PC-9 (cell line): Measurements from ENCODE around the gene NR3C1. TPM values are rescaled to one million over a fixed set of nuclear protein-coding genes. Genes with fewer than 3 reads are reported as not detected.

Experiments used
- BruUV-seq: library from RNA; stranded (reverse); fragments of 400-500 nt; replicated peaks from 2 replicates; lab custom pipeline; 2021; lab: Mats Ljungman, UMichigan
- CTCF ChIA-PET: fragments of 300-600 bp; sonication (Branson Sonifier 250); formaldehyde crosslinking; loops from one replicate; lab custom pipeline; 2022; ENCODE audit warnings: antibody characterized with exemption; lab: Charles Lee
- POLR2A ChIA-PET: fragments of 300-600 bp; sonication (Branson Sonifier 250); formaldehyde crosslinking; loops from one replicate; lab custom pipeline; 2022; ENCODE audit warnings: antibody characterized with exemption; ENCODE audit not compliant: unreplicated experiment; lab: Charles Lee
- DNase-seq, 2 experiments: peaks; one replicate each; pipeline versions ENCODE4 v3.0.0 to v3.0.0-alpha.2; 2015 to 2022; ENCODE audit warnings: mixed read lengths in 1 of 2
- H2AFZ ChIP-seq: fragments of 200-600 bp; sonication (generic); 2 replicates; pipeline ENCODE4 v1.8.1; 2017; ENCODE audit warnings: antibody characterized with exemption
- H3F3A ChIP-seq: fragments of 200-600 bp; sonication (generic); 2 replicates; pipeline ENCODE4 v1.8.1; 2017; ENCODE audit warnings: antibody characterized with exemption, mild to moderate bottlenecking, low read depth; ENCODE audit not compliant: insufficient read depth
- H3K27ac ChIP-seq: fragments of 200-600 bp; sonication (generic); 2 replicates; pipeline ENCODE4 v1.6.1; 2016; ENCODE audit warnings: mixed run types
- H3K27me3 ChIP-seq: fragments of 200-600 bp; sonication (generic); 2 replicates; pipeline ENCODE4 v1.6.1; 2016; ENCODE audit warnings: low read depth, mixed run types; ENCODE audit not compliant: insufficient read depth
- H3K36me3 ChIP-seq: fragments of 200-600 bp; sonication (generic); 2 replicates; pipeline ENCODE4 v1.6.1; 2016; ENCODE audit warnings: low read depth, mixed run types
- H3K4me1 ChIP-seq: fragments of 200-600 bp; sonication (generic); replicated peaks from 2 replicates; pipeline ENCODE4 v1.6.1; 2016; ENCODE audit warnings: mixed run types; ENCODE audit not compliant: insufficient read depth
- H3K4me2 ChIP-seq: fragments of 200-600 bp; sonication (generic); 2 replicates; pipeline ENCODE4 v1.6.1; 2017; ENCODE audit warnings: mixed run types
- H3K4me3 ChIP-seq: fragments of 200-600 bp; sonication (generic); 2 replicates; pipeline ENCODE4 v1.6.1; 2016; ENCODE audit warnings: mixed run types
- H3K79me2 ChIP-seq: fragments of 200-600 bp; sonication (generic); 2 replicates; pipeline ENCODE4 v1.6.1; 2017; ENCODE audit warnings: low read depth, mixed run types
- H3K9me2 ChIP-seq: fragments of 200-600 bp; sonication (generic); 2 replicates; pipeline ENCODE4 v1.8.1; 2017; ENCODE audit warnings: mild to moderate bottlenecking; ENCODE audit not compliant: insufficient read depth
- H3K9me3 ChIP-seq: fragments of 200-600 bp; sonication (generic); 2 replicates; pipeline ENCODE4 v1.8.1; 2016; ENCODE audit warnings: low read depth; ENCODE audit not compliant: insufficient read depth
- H4K20me1 ChIP-seq: fragments of 200-600 bp; sonication (generic); 2 replicates; pipeline ENCODE4 v1.8.1; 2017; ENCODE audit not compliant: insufficient read depth
- CTCF ChIP-seq: fragments of 200-600 bp; sonication (generic); conservative IDR thresholded peaks from 2 replicates; pipeline ENCODE4 v1.6.1; 2017; ENCODE audit warnings: mixed run types, antibody characterized with exemption, mild to moderate bottlenecking, moderate library complexity
- EZH2 ChIP-seq: fragments of 200-600 bp; sonication (generic); IDR thresholded peaks from 2 replicates; pipeline ENCODE4 v1.8.0; 2017; ENCODE audit warnings: antibody characterized with exemption, low read depth
- intact Hi-C: fragments of 100-400 bp; cut with micrococcal nuclease; formaldehyde crosslinking; loops from one replicate; pipeline ENCODE4 v1.10.0; 2022; ENCODE audit not compliant: unreplicated experiment
- total RNA-seq: library from RNA; stranded (reverse); gene quantifications from 2 replicates; pipeline ENCODE4 v1.2.3, GENCODE V29; 2021

Gene NR3C1
- total RNA-seq, 1 experiment from 2014 or later, result 52.8 TPM

GRCh38 chr5:143398451-143399237 is 4.8 kb downstream of the NR3C1 start:
- CTCF ChIA-PET, result interaction anchor here (0.5 kb wide), 1 partner anchor 256 kb away, joined by 3 read pairs; no protein-coding TSS in a partner anchor
- no peaks in the 10 kb centered on the region for H3K9me3 ChIP-seq
- TF ChIP-seq EZH2, result no peak
- peak overlapping the region; percentile 73 for H3K4me2 ChIP-seq
- no peak overlapping the region for H3K27ac ChIP-seq
- peaks cover 72% of the 10 kb centered on the region for H3K4me1 ChIP-seq
- no peaks in the 10 kb centered on the region for H3K9me2 ChIP-seq
- BruUV-seq, result no TSS peak
- H3K4me3 ChIP-seq, result peak overlapping the region; percentile 34
- no peaks in the 10 kb centered on the region for H3K27me3 ChIP-seq
- peaks cover 12% of the 10 kb centered on the region; the same call in 1 of the 2 replicates for H4K20me1 ChIP-seq
- H3K79me2 ChIP-seq, result peaks cover 91% of the 10 kb centered on the region
- H3F3A ChIP-seq, result no peaks in the 10 kb centered on the region
- intact Hi-C loops, result loop anchor here (1.0 to 5.0 kb wide), 2 partner anchors 81 to 152 kb away; no protein-coding TSS in a partner anchor
- no peak overlapping the region for H2AFZ ChIP-seq
- POLR2A ChIA-PET, result interaction anchor here (0.6 to 0.7 kb wide), 3 partner anchors 87 to 316 kb away, joined by 3 to 12 read pairs (median 5); no protein-coding TSS in a partner anchor
- no peak for DNase-seq
- peaks cover 22% of the 10 kb centered on the region; the same call in 1 of the 2 replicates for H3K36me3 ChIP-seq

DNA sequence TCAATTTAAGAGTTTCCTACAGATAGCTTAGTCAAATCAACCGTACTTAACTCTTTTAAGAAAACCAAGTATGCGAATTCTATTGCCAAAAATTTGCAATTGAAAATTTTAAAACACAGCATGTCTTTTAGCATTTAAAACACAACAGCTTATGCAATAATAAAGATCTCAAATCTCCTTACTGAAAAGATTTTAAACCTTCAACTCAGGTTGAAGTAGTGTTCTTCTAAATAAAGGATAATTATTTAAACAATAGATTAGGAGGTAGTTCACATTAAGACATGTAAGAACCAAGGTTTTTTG is 5.5 kb downstream of the NR3C1 start:
- POLR2A ChIA-PET, result interaction anchor here (0.6 kb wide), 1 partner anchor 87 kb away, joined by 12 read pairs; no protein-coding TSS in a partner anchor
- Histone ChIP-seq H3K9me2 (no peaks in the 10 kb centered on the region), H3K27ac (no peak overlapping the region), H3K4me2 (peak overlapping the region; percentile 73), H3F3A (no peaks in the 10 kb centered on the region), H3K27me3 (no peaks in the 10 kb centered on the region), H3K79me2 (peaks cover 98% of the 10 kb centered on the region), H2AFZ (no peak overlapping the region), H3K4me3 (peak overlapping the region; percentile 34), H3K9me3 (no peaks in the 10 kb centered on the region), H3K4me1 (peaks cover 76% of the 10 kb centered on the region), H4K20me1 (peaks cover 12% of the 10 kb centered on the region; the same call in 1 of the 2 replicates), H3K36me3 (peaks cover 22% of the 10 kb centered on the region; the same call in 1 of the 2 replicates)
- no peak for DNase-seq
- CTCF ChIA-PET, result interaction anchor here (0.7 kb wide), 1 partner anchor 425 kb away, joined by 3 read pairs; no protein-coding TSS in a partner anchor
- intact Hi-C loops, result loop anchor here (5.0 kb wide), 1 partner anchor 81 kb away; no protein-coding TSS in a partner anchor
- no TSS peak for BruUV-seq
- no peak for TF ChIP-seq EZH2
- no peak for TF ChIP-seq CTCF

GRCh38 chr5:143397302-143398052 is 6.0 kb downstream of the NR3C1 start:
- Histone ChIP-seq H3K4me3 (peak overlapping the region; percentile 34; the same call in 1 of the 2 replicates), H2AFZ (no peak overlapping the region), H3K27me3 (no peaks in the 10 kb centered on the region), H3K9me3 (no peaks in the 10 kb centered on the region), H3K27ac (no peak overlapping the region), H3K9me2 (no peaks in the 10 kb centered on the region), H3K4me2 (peak overlapping the region; percentile 73), H3K36me3 (peaks cover 22% of the 10 kb centered on the region; the same call in 1 of the 2 replicates), H3F3A (no peaks in the 10 kb centered on the region), H3K79me2 (peaks cover 100% of the 10 kb centered on the region), H4K20me1 (peaks cover 12% of the 10 kb centered on the region; the same call in 1 of the 2 replicates), H3K4me1 (peaks cover 76% of the 10 kb centered on the region)
- intact Hi-C loops, result loop anchor here (5.0 kb wide), 1 partner anchor 80 kb away; no protein-coding TSS in a partner anchor
- ChIA-PET CTCF (interaction anchor here (0.7 kb wide), 1 partner anchor 426 kb away, joined by 3 read pairs; no protein-coding TSS in a partner anchor), POLR2A (interaction anchor here (0.6 kb wide), 1 partner anchor 86 kb away, joined by 12 read pairs; no protein-coding TSS in a partner anchor)
- no TSS peak for BruUV-seq
- no peak for TF ChIP-seq CTCF
- no peak for TF ChIP-seq EZH2
- no peak for DNase-seq
